ENCODE data around the gene TXNDC8.

GRCh38 chr9:110383491-110383890 is 45.8 kb upstream of the TXNDC8 start:
- TF ChIP-seq EZH2 (IDR thresholded peaks at IDR 0.05) (no peak), POLR2AphosphoS5 (IDR thresholded peaks at IDR 0.05; ENCODE audit: borderline replicate concordance, low read depth, low read length) (no peak)

All from SK-N-MC (cell line).